ENCODE data around the gene CHD6.

GRCh38 chr20:41508335-41508734, 109.8 kb downstream of the CHD6 start:
- TF ChIP-seq EZH2 (IDR thresholded peaks at IDR 0.05; ENCODE audit: insufficient read depth, poor library complexity, severe bottlenecking) (no peak), EZH2phosphoT487 (IDR thresholded peaks at IDR 0.05; ENCODE audit: insufficient read depth, low read depth) (no peak)
